HUES64 (cell line): Measurements from ENCODE around the gene UGGT2.

Source experiments
- H3K27ac ChIP-seq: 2 replicates; pipeline ENCODE4 v1.7.0; 2013; ENCODE audit warnings: low read depth, low read length, inconsistent platforms
- H3K27me3 ChIP-seq: 2 replicates; pipeline ENCODE4 v1.6.1; 2013; ENCODE audit warnings: mild to moderate bottlenecking, low read length; ENCODE audit not compliant: insufficient read depth
- H3K36me3 ChIP-seq: 2 replicates; pipeline ENCODE4 v1.6.1; 2013; ENCODE audit warnings: mild to moderate bottlenecking, low read length; ENCODE audit not compliant: insufficient read depth
- H3K4me1 ChIP-seq: 2 replicates; pipeline ENCODE4 v1.6.1; 2013; ENCODE audit warnings: mild to moderate bottlenecking, low read length, moderate library complexity; ENCODE audit not compliant: insufficient read depth
- H3K4me3 ChIP-seq: 2 replicates; pipeline ENCODE4 v1.5.1; 2013; ENCODE audit warnings: mild to moderate bottlenecking, low read length, moderate library complexity
- H3K9ac ChIP-seq: 2 replicates; pipeline ENCODE4 v1.6.1; 2013; ENCODE audit warnings: mild to moderate bottlenecking, low read depth, low read length
- H3K9me3 ChIP-seq: 2 replicates; pipeline ENCODE4 v1.6.1; 2013; ENCODE audit warnings: low read depth, low read length; ENCODE audit not compliant: insufficient read depth
- whole genome bisulfite sequencing: fragments of 150-250, 120-280 bp; methylation state at CpG from one replicate; pipeline ENCODE4 v1.1.7; 2013; ENCODE audit warnings: missing lambda C conversion rate; 5-methylcytosine and 5-hydroxymethylcytosine counted together

UGGT2 gene

GRCh38 chr13:95968906-95969305, 84.3 kb downstream of the UGGT2 start:
- H3K27me3 ChIP-seq = no peaks in the 10 kb centered on the region
- WGBS = 92% methylated on average over 2 of the region's 2 CpGs
- H3K9me3 ChIP-seq = 0 out of 2 replicates have a peak, but pooled peaks cover 2% of the 10 kb centered on the region
- H3K27ac ChIP-seq = no peak overlapping the region
- no peak overlapping the region for H3K9ac ChIP-seq
- no peaks in the 10 kb centered on the region; the same call in 1 of the 2 replicates for H3K4me1 ChIP-seq
- no peak overlapping the region for H3K4me3 ChIP-seq
- H3K36me3 ChIP-seq = peaks cover 14% of the 10 kb centered on the region; the same call in 1 of the 2 replicates

GRCh38 chr13:95957331-95957730, 95.9 kb downstream of the UGGT2 start:
- no peaks in the 10 kb centered on the region for H3K27me3 ChIP-seq
- H3K9me3 ChIP-seq = peaks cover 34% of the 10 kb centered on the region
- H3K4me3 ChIP-seq = no peak overlapping the region
- H3K9ac ChIP-seq = no peak overlapping the region
- H3K27ac ChIP-seq = no peak overlapping the region
- peaks cover 21% of the 10 kb centered on the region for H3K4me1 ChIP-seq
- H3K36me3 ChIP-seq = peaks cover 28% of the 10 kb centered on the region
- WGBS = 71% methylated on average over 2 of the region's 2 CpGs

GRCh38 chr13:95956589-95957148, 96.5 kb downstream of the UGGT2 start:
- Histone ChIP-seq H3K27ac (no peak overlapping the region), H3K4me1 (peaks cover 21% of the 10 kb centered on the region), H3K4me3 (no peak overlapping the region), H3K36me3 (peaks cover 27% of the 10 kb centered on the region), H3K9me3 (peaks cover 34% of the 10 kb centered on the region), H3K27me3 (no peaks in the 10 kb centered on the region), H3K9ac (no peak overlapping the region)

- H3K4me3 ChIP-seq = no peak overlapping the region
- peaks cover 21% of the 10 kb centered on the region for H3K4me1 ChIP-seq
- peaks cover 23% of the 10 kb centered on the region for H3K36me3 ChIP-seq
- no peak overlapping the region for H3K9ac ChIP-seq
- no peak overlapping the region; the same call in 1 of the 2 replicates for H3K27ac ChIP-seq
- 100% methylated on average over 1 of the region's 3 CpGs for WGBS
- peaks cover 26% of the 10 kb centered on the region for H3K9me3 ChIP-seq
- no peaks in the 10 kb centered on the region for H3K27me3 ChIP-seq
Observed at GRCh38 chr13:95955719-95956118, 97.5 kb downstream of the UGGT2 start.

- H3K4me1 ChIP-seq = peaks cover 23% of the 10 kb centered on the region
- H3K27me3 ChIP-seq = no peaks in the 10 kb centered on the region
- WGBS = 95% methylated on average over 3 of the region's 3 CpGs
- peaks cover 21% of the 10 kb centered on the region for H3K9me3 ChIP-seq
- peaks cover 19% of the 10 kb centered on the region for H3K36me3 ChIP-seq
- H3K27ac ChIP-seq = peak overlapping the region; percentile 72
- no peak overlapping the region for H3K4me3 ChIP-seq
- no peak overlapping the region for H3K9ac ChIP-seq
Observed at GRCh38 chr13:95955255-95955654, 97.9 kb downstream of the UGGT2 start.

- Histone ChIP-seq H3K4me1 (peaks cover 26% of the 10 kb centered on the region), H3K27ac (peak overlapping the region; percentile 87), H3K36me3 (peaks cover 14% of the 10 kb centered on the region), H3K27me3 (no peaks in the 10 kb centered on the region), H3K4me3 (peak overlapping the region; percentile 11; the same call in 1 of the 2 replicates), H3K9me3 (peaks cover 21% of the 10 kb centered on the region), H3K9ac (no peak overlapping the region)
Observed at GRCh38 chr13:95954266-95954665, 98.9 kb downstream of the UGGT2 start.

- WGBS = no CpG with 5 or more reads among the region's 1 CpG
- H3K4me3 ChIP-seq = no peak overlapping the region
- H3K9me3 ChIP-seq = peaks cover 18% of the 10 kb centered on the region
- H3K4me1 ChIP-seq = peaks cover 23% of the 10 kb centered on the region
- no peak overlapping the region for H3K9ac ChIP-seq
- H3K27ac ChIP-seq = no peak overlapping the region
- H3K27me3 ChIP-seq = no peaks in the 10 kb centered on the region
- H3K36me3 ChIP-seq = peaks cover 34% of the 10 kb centered on the region
Observed at GRCh38 chr13:95950103-95950502, 103.1 kb downstream of the UGGT2 start.

- Histone ChIP-seq H3K36me3 (peaks cover 34% of the 10 kb centered on the region), H3K4me3 (no peak overlapping the region), H3K9ac (no peak overlapping the region), H3K9me3 (peaks cover 12% of the 10 kb centered on the region; the same call in 1 of the 2 replicates), H3K27me3 (no peaks in the 10 kb centered on the region), H3K27ac (no peak overlapping the region), H3K4me1 (peaks cover 12% of the 10 kb centered on the region; the same call in 1 of the 2 replicates)
- WGBS = 85% methylated on average over 2 of the region's 2 CpGs
Observed at GRCh38 chr13:95948656-95949055, 104.5 kb downstream of the UGGT2 start.

- Histone ChIP-seq H3K9me3 (peaks cover 26% of the 10 kb centered on the region), H3K27me3 (no peaks in the 10 kb centered on the region), H3K9ac (no peak overlapping the region), H3K36me3 (peaks cover 65% of the 10 kb centered on the region), H3K27ac (no peak overlapping the region), H3K4me3 (no peak overlapping the region), H3K4me1 (no peaks in the 10 kb centered on the region)
- 96% methylated on average over 4 of the region's 4 CpGs for WGBS
Observed at GRCh38 chr13:95937714-95938320, 115.4 kb downstream of the UGGT2 start.

- Histone ChIP-seq H3K4me3 (no peak overlapping the region), H3K4me1 (no peaks in the 10 kb centered on the region), H3K27me3 (no peaks in the 10 kb centered on the region), H3K36me3 (peaks cover 52% of the 10 kb centered on the region), H3K27ac (no peak overlapping the region), H3K9ac (no peak overlapping the region), H3K9me3 (peaks cover 62% of the 10 kb centered on the region)
- 94% methylated on average over 44 of the region's 44 CpGs for WGBS
Observed at GRCh38 chr13:95931300-95932025, 121.7 kb downstream of the UGGT2 start.

- peaks cover 45% of the 10 kb centered on the region for H3K9me3 ChIP-seq
- WGBS = 96% methylated on average over 3 of the region's 3 CpGs
- H3K36me3 ChIP-seq = peaks cover 37% of the 10 kb centered on the region
- H3K4me3 ChIP-seq = no peak overlapping the region
- peaks cover 5% of the 10 kb centered on the region; the same call in 1 of the 2 replicates for H3K4me1 ChIP-seq
- H3K9ac ChIP-seq = no peak overlapping the region
- no peaks in the 10 kb centered on the region for H3K27me3 ChIP-seq
- H3K27ac ChIP-seq = no peak overlapping the region
Observed at GRCh38 chr13:95929430-95929829, 123.8 kb downstream of the UGGT2 start.
